ENCODE measurements around the gene EHD1.

DNA sequence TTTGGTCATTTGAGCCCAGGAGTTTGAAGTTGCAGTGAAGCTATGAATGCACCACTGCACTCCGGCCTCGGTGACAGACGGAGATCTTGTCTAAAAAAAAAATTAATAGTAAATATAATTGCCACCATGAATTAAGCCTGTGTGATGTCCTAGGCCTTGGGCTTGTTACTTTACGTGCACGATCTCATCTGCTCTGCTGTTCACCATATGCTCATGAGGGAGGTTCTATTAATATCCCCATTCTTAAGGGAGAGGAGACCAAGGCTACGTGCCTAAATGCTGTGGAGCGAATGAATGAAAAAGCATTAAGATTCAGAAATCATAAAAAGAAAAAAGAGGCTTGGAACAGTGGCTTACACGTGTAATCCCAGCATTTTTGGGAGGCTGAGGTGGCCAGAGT lies 41.2 kb upstream of the EHD1 start:
- TF ChIP-seq CTCF (IDR thresholded peaks at IDR 0.05) = no peak
- TF ChIP-seq POLR2A (IDR thresholded peaks at IDR 0.05) = no peak

Data from body of pancreas (tissue), 4 donors.